Measurements from ENCODE around the gene WASF3. TPM values are rescaled to one million over a fixed set of nuclear protein-coding genes. Genes with fewer than 3 reads are reported as not detected.

The WASF3 gene
- total RNA-seq, 1 donor from 2014 or later: not detected

DNA sequence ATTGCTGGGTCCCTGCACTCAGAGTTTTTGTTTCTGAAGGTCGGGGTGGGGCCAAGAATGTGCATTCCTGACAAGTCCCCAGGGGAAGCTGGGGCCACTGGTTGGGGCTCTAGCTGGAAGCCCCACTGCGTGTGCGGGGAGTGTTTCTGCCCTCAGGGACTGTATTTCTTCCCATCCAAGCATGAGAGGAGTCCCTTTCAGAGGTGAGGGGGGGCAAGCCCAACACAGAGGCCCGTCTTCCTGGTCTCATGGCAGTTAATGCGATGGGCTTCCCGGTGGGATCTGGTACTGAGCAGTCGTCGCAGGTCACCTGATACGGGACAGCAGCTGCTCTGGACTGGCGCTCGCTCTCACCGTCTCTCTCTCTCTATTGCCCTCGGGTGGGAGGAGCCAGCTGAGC lies 152.7 kb downstream of the WASF3 start:
- intact Hi-C loops (cut with micrococcal nuclease): no loop called here

GRCh38 chr13:26711211-26711610 lies 153.7 kb downstream of the WASF3 start:
- intact Hi-C loops (cut with micrococcal nuclease): no loop called here

- intact Hi-C loops (cut with micrococcal nuclease): no loop called here
Observed at GRCh38 chr13:26713341-26713740, 155.9 kb downstream of the WASF3 start.

- intact Hi-C loops (cut with micrococcal nuclease): no loop called here
Observed at GRCh38 chr13:26716984-26717383, 159.5 kb downstream of the WASF3 start.

GRCh38 chr13:26718146-26718545 lies 160.7 kb downstream of the WASF3 start:
- intact Hi-C loops (cut with micrococcal nuclease): no loop called here

- intact Hi-C loops (cut with micrococcal nuclease): no loop called here
Observed at GRCh38 chr13:26718872-26719271, 161.4 kb downstream of the WASF3 start.

DNA sequence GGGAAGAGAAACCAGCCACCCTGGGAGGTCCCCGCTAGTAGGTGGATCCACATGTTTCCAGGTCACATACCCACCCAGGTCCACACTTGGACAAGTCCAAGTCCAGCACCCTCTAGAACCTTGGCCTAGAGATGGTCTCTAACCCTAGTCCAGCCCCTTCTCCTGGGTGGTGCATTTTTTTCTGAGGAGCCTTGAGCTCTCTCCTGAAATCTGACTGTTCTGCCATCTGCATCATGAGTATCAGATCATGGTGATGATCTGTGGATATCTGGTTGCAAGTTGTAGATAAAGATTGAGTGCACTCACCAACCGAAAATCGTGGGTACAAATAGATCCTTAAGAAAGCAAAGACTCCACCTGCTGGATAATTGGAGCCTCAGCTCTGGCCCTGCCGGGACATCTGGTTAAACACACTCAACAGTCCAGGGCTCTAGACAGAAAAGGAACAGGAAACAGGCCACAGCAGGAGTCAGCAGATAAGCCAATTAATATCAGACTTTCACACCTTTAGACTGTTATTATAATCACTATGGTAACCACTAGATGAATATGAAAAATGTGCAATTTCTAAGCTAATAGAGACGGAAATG lies 162.0 kb downstream of the WASF3 start:
- intact Hi-C loops (cut with micrococcal nuclease): no loop called here

GRCh38 chr13:26721251-26722121 lies 164.0 kb downstream of the WASF3 start:
- intact Hi-C loops (cut with micrococcal nuclease): loop anchor here (2.0 kb wide), 1 partner anchor 61 kb away; no protein-coding TSS in a partner anchor

DNA sequence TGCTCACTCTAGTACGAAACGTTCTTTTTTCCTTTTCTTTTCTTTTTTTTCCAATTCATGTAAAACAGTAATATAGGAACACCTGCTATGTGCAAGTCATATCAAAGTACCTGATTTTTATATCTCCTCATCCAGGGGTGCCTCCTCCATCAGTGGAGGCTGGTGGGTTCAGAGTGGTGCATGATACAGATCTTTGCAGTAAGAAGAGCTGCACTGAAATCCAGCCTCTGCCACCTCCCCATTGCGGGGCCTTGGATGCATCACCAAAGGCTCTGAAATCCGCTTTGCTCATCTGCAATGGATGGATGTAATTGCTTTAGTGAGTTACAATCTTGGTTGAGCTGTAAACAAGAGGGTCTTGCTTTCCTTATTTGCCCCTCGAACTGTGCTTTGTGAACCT lies 164.8 kb downstream of the WASF3 start:
- intact Hi-C loops (cut with micrococcal nuclease): loop anchor here (2.0 kb wide), 1 partner anchor 60 kb away; no protein-coding TSS in a partner anchor

- intact Hi-C loops (cut with micrococcal nuclease): loop anchor here (2.0 kb wide), 1 partner anchor 59 kb away; no protein-coding TSS in a partner anchor
Observed at GRCh38 chr13:26723620-26724019, 166.1 kb downstream of the WASF3 start.

DNA sequence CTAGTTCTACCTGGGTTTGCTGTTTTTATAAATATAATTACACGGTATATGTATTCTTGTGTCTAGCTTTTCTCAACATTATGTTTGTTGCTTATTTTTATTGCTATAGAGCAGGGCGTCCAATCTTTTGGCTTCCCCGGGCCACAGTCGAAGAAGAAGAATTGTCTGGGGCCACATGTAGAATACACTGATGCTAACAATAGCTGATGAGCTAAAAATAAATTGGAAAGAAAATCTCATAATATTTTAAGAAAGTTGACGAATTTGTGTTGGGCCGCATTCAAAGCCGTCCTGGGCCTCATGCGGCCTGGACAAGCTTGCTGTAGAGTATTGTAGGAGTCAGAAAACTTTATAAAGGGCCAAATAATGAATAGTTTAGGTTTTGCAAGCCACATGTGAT lies 169.2 kb downstream of the WASF3 start:
- intact Hi-C loops (cut with micrococcal nuclease): no loop called here

DNA sequence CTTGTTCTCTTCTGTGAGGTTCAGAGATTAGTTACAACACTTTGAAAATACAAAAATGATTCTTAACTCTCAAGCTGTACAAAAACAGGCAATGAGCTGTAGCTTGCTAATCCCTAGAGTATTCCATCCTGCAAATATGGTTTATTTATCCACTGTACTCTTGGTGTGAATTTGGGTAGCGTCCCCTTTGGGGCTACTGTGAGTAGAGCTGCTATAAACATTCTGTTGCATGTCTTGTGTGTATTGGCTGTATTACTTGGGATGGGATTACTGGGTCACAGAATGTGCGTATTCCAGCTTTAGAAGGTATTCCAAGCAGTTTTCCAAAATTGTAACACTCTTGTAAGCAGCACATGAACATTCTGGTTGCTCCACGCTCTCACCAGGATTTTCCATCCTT lies 169.6 kb downstream of the WASF3 start:
- intact Hi-C loops (cut with micrococcal nuclease): no loop called here

DNA sequence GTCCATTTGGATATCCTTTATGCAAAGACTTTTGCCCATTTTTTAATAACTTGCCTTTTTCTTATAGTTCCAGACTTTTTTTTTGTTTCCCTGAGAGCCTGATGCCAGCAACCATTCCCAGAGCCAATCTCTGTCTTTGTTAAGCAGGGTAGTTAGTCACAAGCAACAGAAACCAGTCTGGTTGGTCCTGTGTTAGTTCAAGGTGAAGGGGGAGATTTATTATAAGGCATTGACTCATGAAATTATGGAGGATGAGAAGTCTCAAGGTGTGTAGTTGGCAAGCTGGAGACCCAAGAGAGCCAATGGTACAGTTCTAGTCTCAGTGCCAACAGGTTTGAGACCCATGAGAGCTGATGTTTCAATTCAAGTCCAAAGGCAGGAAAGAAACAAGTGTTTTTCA lies 170.2 kb downstream of the WASF3 start:
- intact Hi-C loops (cut with micrococcal nuclease): no loop called here

DNA sequence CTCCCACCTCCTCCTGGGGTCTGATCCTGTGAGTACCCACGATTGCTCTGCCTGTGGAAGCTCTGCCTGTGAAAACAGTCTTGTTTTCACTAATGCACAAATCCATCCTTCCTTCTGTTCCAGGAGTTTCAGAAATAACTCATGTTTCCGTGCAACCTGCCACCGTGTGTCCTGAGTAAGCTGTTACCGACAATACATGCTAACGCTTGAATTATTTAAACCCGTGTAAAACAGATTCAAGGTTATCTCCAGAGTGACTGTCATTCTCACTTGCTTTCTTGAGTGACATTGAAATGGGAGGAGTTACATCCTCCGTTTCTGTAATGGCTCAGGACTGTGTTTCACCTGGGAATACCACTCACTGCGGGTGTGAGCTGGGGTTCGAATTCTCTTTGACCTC lies 178.2 kb downstream of the WASF3 start:
- intact Hi-C loops (cut with micrococcal nuclease): no loop called here

Other genes starting within 250 kb of the WASF3 start
- gene GPR12, start 203.1 kb downstream of the WASF3 start, total RNA-seq: not detected in 2 replicates

Measured in T-helper 1 cell treated with Interleukin-12 subunit alpha and Interleukin-12 subunit beta and Interleukin-4 antibody, amounts not matched to agents 30 ng/mL and 1 ng/mL, for 36 hours (primary cell).